Loucy (cell line): ENCODE results near the gene MED26.
A peak's percentile ranks its signal among the peaks of the same experiment; 100 is the strongest.

Experiments used
- H2AFZ ChIP-seq: fragments of 200-600 bp; sonication (generic); 2 replicates; pipeline ENCODE4 v1.6.0; 2016; ENCODE audit warnings: antibody characterized with exemption, mild to moderate bottlenecking, low read length, moderate library complexity
- H3F3A ChIP-seq: fragments of 200-600 bp; 2 replicates; pipeline ENCODE4 v1.6.0; 2016; ENCODE audit warnings: antibody characterized with exemption, low read depth, mild to moderate bottlenecking
- H3K27me3 ChIP-seq: fragments of 200-600 bp; sonication (generic); 2 replicates; pipeline ENCODE4 v1.6.1; 2014; ENCODE audit warnings: low read length, mild to moderate bottlenecking; ENCODE audit not compliant: insufficient read depth, poor library complexity, severe bottlenecking
- H3K36me3 ChIP-seq: fragments of 200-600 bp; sonication (generic); 2 replicates; pipeline ENCODE4 v1.6.1; 2016; ENCODE audit warnings: low read length; ENCODE audit not compliant: insufficient read depth
- H3K4me1 ChIP-seq: fragments of 200-600 bp; sonication (generic); 2 replicates; pipeline ENCODE4 v1.5.1; 2014; ENCODE audit warnings: low read length, mild to moderate bottlenecking; ENCODE audit not compliant: insufficient read depth, poor library complexity, severe bottlenecking
- H3K4me2 ChIP-seq: fragments of 200-600 bp; sonication (generic); 2 replicates; pipeline ENCODE4 v1.6.0; 2014; ENCODE audit warnings: antibody characterized with exemption, low read length, low read depth, mild to moderate bottlenecking; ENCODE audit not compliant: poor library complexity, severe bottlenecking
- H3K4me3 ChIP-seq: fragments of 200-600 bp; sonication (generic); 2 replicates; pipeline ENCODE4 v1.5.1; 2014; ENCODE audit warnings: low read length, mild to moderate bottlenecking, mixed read lengths; ENCODE audit not compliant: poor library complexity, severe bottlenecking
- H3K79me2 ChIP-seq: fragments of 200-600 bp; sonication (generic); 2 replicates; pipeline ENCODE4 v1.6.1; 2014; ENCODE audit warnings: low read length; ENCODE audit not compliant: insufficient read depth
- H3K9ac ChIP-seq: fragments of 200-600 bp; sonication (generic); 2 replicates; pipeline ENCODE4 v1.6.0; 2014; ENCODE audit warnings: mild to moderate bottlenecking, low read depth, low read length, moderate library complexity; ENCODE audit not compliant: poor library complexity, severe bottlenecking
- H3K9me2 ChIP-seq: fragments of 200-600 bp; sonication (generic); replicated peaks from 2 replicates; pipeline ENCODE4 v1.6.1; 2016; ENCODE audit warnings: low read depth, low read length, mixed read lengths
- H3K9me3 ChIP-seq: fragments of 200-600 bp; sonication (generic); 2 replicates; pipeline ENCODE4 v1.6.1; 2014; ENCODE audit warnings: mild to moderate bottlenecking, antibody characterized with exemption, low read length, low read depth; ENCODE audit not compliant: insufficient read depth
- H4K20me1 ChIP-seq: fragments of 200-600 bp; sonication (generic); 2 replicates; pipeline ENCODE4 v1.6.0; 2014; ENCODE audit warnings: antibody characterized with exemption, low read length, mild to moderate bottlenecking; ENCODE audit not compliant: insufficient read depth, poor library complexity, severe bottlenecking
- CTCF ChIP-seq: fragments of 200-600 bp; sonication (generic); conservative IDR thresholded peaks from 2 replicates; pipeline ENCODE4 v1.5.1; 2014; ENCODE audit warnings: mild to moderate bottlenecking, antibody characterized with exemption, low read length
- EZH2phosphoT487 ChIP-seq: fragments of 200-600 bp; IDR thresholded peaks from 2 replicates; pipeline ENCODE4 v1.6.1; 2018; ENCODE audit warnings: antibody characterized with exemption, mild to moderate bottlenecking, moderate library complexity, borderline replicate concordance

Gene MED26

GRCh38 chr19:16588824-16589577 lies 39.0 kb downstream of the MED26 start:
- TF ChIP-seq CTCF (no peak), EZH2phosphoT487 (no peak)
- no peaks in the 10 kb centered on the region for H3F3A ChIP-seq
- no peaks in the 10 kb centered on the region for H3K27me3 ChIP-seq
- no peaks in the 10 kb centered on the region for H3K9me3 ChIP-seq
- peaks cover 90% of the 10 kb centered on the region for H3K4me1 ChIP-seq
- peak overlapping the region; percentile 57 for H3K4me3 ChIP-seq
- no peaks in the 10 kb centered on the region for H3K9me2 ChIP-seq
- H3K4me2 ChIP-seq, result peak overlapping the region; percentile 73
- no peaks in the 10 kb centered on the region for H3K36me3 ChIP-seq
- no peak overlapping the region for H2AFZ ChIP-seq
- peaks cover 47% of the 10 kb centered on the region for H4K20me1 ChIP-seq
- peak overlapping the region; percentile 39 for H3K9ac ChIP-seq
- peaks cover 96% of the 10 kb centered on the region for H3K79me2 ChIP-seq

GRCh38 chr19:16587833-16588823 lies 39.9 kb downstream of the MED26 start:
- Histone ChIP-seq H3K9me2 (no peaks in the 10 kb centered on the region), H3K27me3 (no peaks in the 10 kb centered on the region), H3K4me1 (peaks cover 90% of the 10 kb centered on the region), H4K20me1 (peaks cover 43% of the 10 kb centered on the region), H3F3A (no peaks in the 10 kb centered on the region), H3K4me2 (peak overlapping the region; percentile 73), H3K36me3 (no peaks in the 10 kb centered on the region), H3K9me3 (no peaks in the 10 kb centered on the region), H3K79me2 (peaks cover 97% of the 10 kb centered on the region), H3K4me3 (peak overlapping the region; percentile 57), H3K9ac (peak overlapping the region; percentile 47), H2AFZ (no peak overlapping the region)
- TF ChIP-seq CTCF, result no peak

GRCh38 chr19:16586991-16587832 lies 40.8 kb downstream of the MED26 start:
- no peak for TF ChIP-seq CTCF
- no peak for TF ChIP-seq EZH2phosphoT487
- peaks cover 35% of the 10 kb centered on the region for H4K20me1 ChIP-seq
- peaks cover 97% of the 10 kb centered on the region for H3K79me2 ChIP-seq
- peaks cover 87% of the 10 kb centered on the region for H3K4me1 ChIP-seq
- H3K9me2 ChIP-seq, result no peaks in the 10 kb centered on the region
- H3F3A ChIP-seq, result no peaks in the 10 kb centered on the region
- H3K36me3 ChIP-seq, result no peaks in the 10 kb centered on the region
- peak overlapping the region; percentile 73 for H3K4me2 ChIP-seq
- peak overlapping the region; percentile 57 for H3K4me3 ChIP-seq
- H3K9ac ChIP-seq, result peak overlapping the region; percentile 47
- H3K9me3 ChIP-seq, result no peaks in the 10 kb centered on the region
- H3K27me3 ChIP-seq, result no peaks in the 10 kb centered on the region
- H2AFZ ChIP-seq, result no peak overlapping the region
